ENCODE results near the gene DNAAF5. TPM values are rescaled to one million over a fixed set of nuclear protein-coding genes. Genes with fewer than 3 reads are reported as not detected.

The DNAAF5 gene
- total RNA-seq, 2 experiments from 2014 or later: 26.2 to 27.5 TPM

- CTCF ChIA-PET: no interaction called here
- peaks cover 16% of the 10 kb centered on the region for H3K36me3 Mint-ChIP-seq (ENCODE audit: low read depth)
- DNase-seq: no peak
- H3K27me3 Mint-ChIP-seq (ENCODE audit: low read depth): no peaks in the 10 kb centered on the region
- H3K27ac Mint-ChIP-seq: no peak overlapping the region
- intact Hi-C loops (cut with micrococcal nuclease): no loop called here
- H3K4me3 Mint-ChIP-seq: no peak overlapping the region
- H3K4me1 Mint-ChIP-seq (ENCODE audit: low read depth): peaks cover 59% of the 10 kb centered on the region
- H3K9me3 Mint-ChIP-seq: no peaks in the 10 kb centered on the region
Observed at GRCh38 chr7:824664-825063, 98.2 kb downstream of the DNAAF5 start.

- Mint-ChIP-seq H3K27ac (no peak overlapping the region), H3K4me1 (ENCODE audit: low read depth) (peaks cover 59% of the 10 kb centered on the region), H3K36me3 (ENCODE audit: low read depth) (peaks cover 12% of the 10 kb centered on the region), H3K9me3 (no peaks in the 10 kb centered on the region), H3K4me3 (no peak overlapping the region), H3K27me3 (ENCODE audit: low read depth) (no peaks in the 10 kb centered on the region)
- CTCF ChIA-PET: interaction anchor here (1.5 kb wide), 1 partner anchor 9 kb away, joined by 4 read pairs; no protein-coding TSS in a partner anchor
- intact Hi-C loops (cut with micrococcal nuclease): no loop called here
- DNase-seq: no peak
Observed at GRCh38 chr7:825386-825785, 98.9 kb downstream of the DNAAF5 start.

GRCh38 chr7:826230-826917, 99.9 kb downstream of the DNAAF5 start:
- peaks cover 60% of the 10 kb centered on the region for H3K4me1 Mint-ChIP-seq (ENCODE audit: low read depth)
- no peak overlapping the region for H3K27ac Mint-ChIP-seq
- intact Hi-C loops (cut with micrococcal nuclease): no loop called here
- CTCF ChIA-PET: interaction anchor here (1.1 to 1.5 kb wide), 2 partner anchors 10 to 47 kb away, joined by 3 to 4 read pairs; no protein-coding TSS in a partner anchor
- H3K9me3 Mint-ChIP-seq: no peaks in the 10 kb centered on the region
- no peaks in the 10 kb centered on the region for H3K27me3 Mint-ChIP-seq (ENCODE audit: low read depth)
- H3K4me3 Mint-ChIP-seq: no peak overlapping the region
- peaks cover 8% of the 10 kb centered on the region for H3K36me3 Mint-ChIP-seq (ENCODE audit: low read depth)
- DNase-seq: no peak

GRCh38 chr7:828793-829561, 102.5 kb downstream of the DNAAF5 start:
- peaks cover 62% of the 10 kb centered on the region for H3K4me1 Mint-ChIP-seq (ENCODE audit: low read depth)
- H3K4me3 Mint-ChIP-seq: no peak overlapping the region
- H3K27ac Mint-ChIP-seq: no peak overlapping the region
- intact Hi-C loops (cut with micrococcal nuclease): no loop called here
- H3K36me3 Mint-ChIP-seq (ENCODE audit: low read depth): peaks cover 13% of the 10 kb centered on the region
- H3K9me3 Mint-ChIP-seq: no peaks in the 10 kb centered on the region
- no peaks in the 10 kb centered on the region for H3K27me3 Mint-ChIP-seq (ENCODE audit: low read depth)
- CTCF ChIA-PET: no interaction called here
- DNase-seq: no peak

- peaks cover 13% of the 10 kb centered on the region for H3K36me3 Mint-ChIP-seq (ENCODE audit: low read depth)
- DNase-seq: no peak
- H3K4me1 Mint-ChIP-seq (ENCODE audit: low read depth): peaks cover 63% of the 10 kb centered on the region
- intact Hi-C loops (cut with micrococcal nuclease): loop anchor here (2.0 to 5.0 kb wide), 3 partner anchors 103 to 468 kb away; partner anchors contain the start of genes DNAAF5 and PRKAR1B
- no peaks in the 10 kb centered on the region for H3K9me3 Mint-ChIP-seq
- no peaks in the 10 kb centered on the region for H3K27me3 Mint-ChIP-seq (ENCODE audit: low read depth)
- CTCF ChIA-PET: no interaction called here
- no peak overlapping the region for H3K4me3 Mint-ChIP-seq
- peak overlapping the region; percentile 99 for H3K27ac Mint-ChIP-seq
Observed at GRCh38 chr7:830069-830468, 103.6 kb downstream of the DNAAF5 start.

GRCh38 chr7:831596-832166, 105.2 kb downstream of the DNAAF5 start:
- peak overlapping the region; percentile 99 for H3K27ac Mint-ChIP-seq
- CTCF ChIA-PET: interaction anchor here (0.6 to 1.7 kb wide), 9 partner anchors 13 to 201 kb away, joined by 3 to 9 read pairs (median 3); no protein-coding TSS in a partner anchor
- peaks cover 68% of the 10 kb centered on the region for H3K4me1 Mint-ChIP-seq (ENCODE audit: low read depth)
- DNase-seq: peak; percentile 53
- H3K9me3 Mint-ChIP-seq: no peaks in the 10 kb centered on the region
- H3K4me3 Mint-ChIP-seq: peak overlapping the region; percentile 73
- H3K36me3 Mint-ChIP-seq (ENCODE audit: low read depth): peaks cover 9% of the 10 kb centered on the region
- no peaks in the 10 kb centered on the region for H3K27me3 Mint-ChIP-seq (ENCODE audit: low read depth)
- intact Hi-C loops (cut with micrococcal nuclease): loop anchor here (1.0 to 5.0 kb wide), 11 partner anchors 11 to 469 kb away; partner anchors contain the start of genes DNAAF5, GET4 and PRKAR1B

GRCh38 chr7:832167-832967, 105.9 kb downstream of the DNAAF5 start, which contains the start of gene SUN1:
TSS of gene SUN1 (plus strand) at chr7:832476. CDS start at chr7:832525, 49 bp downstream.
- H3K4me3 Mint-ChIP-seq: peak within 1 kb of the TSS; percentile 73
- no peaks in the 10 kb centered on the region for H3K9me3 Mint-ChIP-seq
- peaks cover 7% of the 10 kb centered on the region for H3K36me3 Mint-ChIP-seq (ENCODE audit: low read depth)
- intact Hi-C loops (cut with micrococcal nuclease): loop anchor here (1.0 to 5.0 kb wide), 9 partner anchors 12 to 470 kb away; no protein-coding TSS in a partner anchor
- CTCF ChIA-PET: interaction anchor here (0.6 to 1.7 kb wide), 10 partner anchors 14 to 500 kb away, joined by 3 to 9 read pairs (median 3); no protein-coding TSS in a partner anchor
- no peaks in the 10 kb centered on the region for H3K27me3 Mint-ChIP-seq (ENCODE audit: low read depth)
- peak within 1 kb of the TSS; percentile 99 for H3K27ac Mint-ChIP-seq
- DNase-seq: peak; percentile 88
- H3K4me1 Mint-ChIP-seq (ENCODE audit: low read depth): peaks cover 71% of the 10 kb centered on the region

GRCh38 chr7:832968-833424, 106.5 kb downstream of the DNAAF5 start:
- intact Hi-C loops (cut with micrococcal nuclease): loop anchor here (1.0 to 5.0 kb wide), 9 partner anchors 13 to 471 kb away; no protein-coding TSS in a partner anchor
- Mint-ChIP-seq H3K27ac (peak overlapping the region; percentile 99), H3K27me3 (ENCODE audit: low read depth) (no peaks in the 10 kb centered on the region), H3K4me1 (ENCODE audit: low read depth) (peaks cover 71% of the 10 kb centered on the region), H3K9me3 (no peaks in the 10 kb centered on the region), H3K36me3 (ENCODE audit: low read depth) (peaks cover 7% of the 10 kb centered on the region), H3K4me3 (peak overlapping the region; percentile 73)
- CTCF ChIA-PET: interaction anchor here (1.1 kb wide), 1 partner anchor 501 kb away, joined by 3 read pairs; no protein-coding TSS in a partner anchor
- no peak for DNase-seq

GRCh38 chr7:833601-834258, 107.2 kb downstream of the DNAAF5 start:
- Mint-ChIP-seq H3K27me3 (ENCODE audit: low read depth) (no peaks in the 10 kb centered on the region), H3K9me3 (no peaks in the 10 kb centered on the region), H3K4me1 (ENCODE audit: low read depth) (peaks cover 67% of the 10 kb centered on the region), H3K36me3 (ENCODE audit: low read depth) (peaks cover 7% of the 10 kb centered on the region), H3K4me3 (no peak overlapping the region), H3K27ac (peak overlapping the region; percentile 36)
- no peak for DNase-seq
- CTCF ChIA-PET: interaction anchor here (1.1 to 1.2 kb wide), 2 partner anchors 15 to 502 kb away, joined by 3 read pairs; no protein-coding TSS in a partner anchor
- intact Hi-C loops (cut with micrococcal nuclease): loop anchor here (2.0 to 5.0 kb wide), 4 partner anchors 89 to 471 kb away; no protein-coding TSS in a partner anchor

- DNase-seq: no peak
- no peaks in the 10 kb centered on the region for H3K9me3 Mint-ChIP-seq
- H3K4me3 Mint-ChIP-seq: no peak overlapping the region
- peaks cover 7% of the 10 kb centered on the region for H3K36me3 Mint-ChIP-seq (ENCODE audit: low read depth)
- no peak overlapping the region for H3K27ac Mint-ChIP-seq
- no peaks in the 10 kb centered on the region for H3K27me3 Mint-ChIP-seq (ENCODE audit: low read depth)
- CTCF ChIA-PET: interaction anchor here (1.2 to 1.3 kb wide), 2 partner anchors 14 to 39 kb away, joined by 3 to 4 read pairs; no protein-coding TSS in a partner anchor
- intact Hi-C loops (cut with micrococcal nuclease): loop anchor here (5.0 kb wide), 2 partner anchors 232 to 472 kb away; no protein-coding TSS in a partner anchor
- H3K4me1 Mint-ChIP-seq (ENCODE audit: low read depth): peaks cover 62% of the 10 kb centered on the region
Observed at GRCh38 chr7:834277-834676, 107.8 kb downstream of the DNAAF5 start.

- Mint-ChIP-seq H3K4me3 (no peak overlapping the region), H3K4me1 (ENCODE audit: low read depth) (peaks cover 57% of the 10 kb centered on the region), H3K27me3 (ENCODE audit: low read depth) (no peaks in the 10 kb centered on the region), H3K9me3 (no peaks in the 10 kb centered on the region), H3K27ac (peak overlapping the region; percentile 37), H3K36me3 (ENCODE audit: low read depth) (peaks cover 12% of the 10 kb centered on the region)
- CTCF ChIA-PET: interaction anchor here (1.2 to 1.3 kb wide), 2 partner anchors 13 to 38 kb away, joined by 3 to 4 read pairs; no protein-coding TSS in a partner anchor
- no peak for DNase-seq
- intact Hi-C loops (cut with micrococcal nuclease): no loop called here
Observed at GRCh38 chr7:835021-835420, 108.5 kb downstream of the DNAAF5 start.
